AG04450 (cell line): ENCODE data around the gene PTH2R. TPM values are rescaled to one million over a fixed set of nuclear protein-coding genes. Genes with fewer than 3 reads are reported as not detected.

Experiments
- CTCF ChIA-PET: fragments of 300-600, 350-600 bp; formaldehyde crosslinking; extraction: SDS; loops from one replicate; lab custom pipeline; 2022; ENCODE audit warnings: antibody characterized with exemption, inconsistent platforms; lab: Charles Lee
- POLR2A ChIA-PET: fragments of 350-600 bp; formaldehyde crosslinking; extraction: SDS; loops from one replicate; lab custom pipeline; 2021; ENCODE audit warnings: antibody characterized with exemption, inconsistent platforms; lab: Yijun Ruan, JAX
- DNase-seq: peaks from one replicate; pipeline ENCODE4 v3.0.0-alpha.2; 2011; ENCODE audit warnings: low read depth, low spot score
- H3K27ac ChIP-seq: one replicate; pipeline ENCODE4 v1.5.1; 2012; ENCODE audit warnings: low read depth, low read length, control low read depth
- H3K27me3 ChIP-seq: one replicate; pipeline ENCODE4 v1.6.0; 2012; ENCODE audit warnings: low read length; ENCODE audit not compliant: control insufficient read depth, insufficient read depth
- H3K4me3 ChIP-seq: 2 replicates; pipeline ENCODE4 v1.5.1; 2011; ENCODE audit warnings: mild to moderate bottlenecking, low read depth, low read length, control low read depth
- H3K9me3 ChIP-seq: 2 replicates; pipeline ENCODE4 v1.5.1; 2012; ENCODE audit warnings: low read length; ENCODE audit not compliant: control insufficient read depth, insufficient read depth
- CTCF ChIP-seq: IDR thresholded peaks from 2 replicates; pipeline ENCODE4 v1.5.1; 2011; ENCODE audit warnings: low read depth, low read length, control low read depth, inconsistent platforms
- polyA plus RNA-seq: library from polyadenylated mRNA; depleted of rRNA; stranded (reverse); fragments of >200 nt; gene quantifications from 2 replicates; pipeline ENCODE4 v1.2.3, GENCODE V29; 2011

The PTH2R gene
- polyA plus RNA-seq, 1 experiment: not detected

DNA sequence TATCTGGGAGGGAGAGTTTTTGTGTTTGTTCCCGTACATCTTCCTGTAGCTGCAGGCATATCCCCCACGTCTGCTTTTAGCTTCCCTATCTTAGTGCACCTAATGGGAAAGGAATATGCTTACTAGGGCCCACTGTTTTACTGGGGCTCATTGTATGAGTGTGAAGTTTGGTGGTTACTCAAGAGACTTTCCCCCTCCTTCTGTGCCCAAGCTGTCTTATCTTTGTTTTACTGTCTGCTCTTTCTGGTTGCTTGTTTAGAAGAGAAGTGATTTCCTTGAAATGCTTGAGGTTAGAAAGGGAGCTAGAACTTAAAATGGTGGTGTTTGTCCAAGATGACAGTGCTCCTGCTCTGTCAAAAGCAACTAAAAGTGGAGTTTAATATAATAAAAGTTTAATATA is 7.3 kb downstream of the PTH2R start:
- ChIA-PET CTCF (no interaction called here), POLR2A (no interaction called here)
- no peak overlapping the region for H3K27ac ChIP-seq
- DNase-seq: no peak
- no peak overlapping the region for H3K4me3 ChIP-seq
- H3K27me3 ChIP-seq: no peaks in the 10 kb centered on the region
- no peak for TF ChIP-seq CTCF
- H3K9me3 ChIP-seq: no peaks in the 10 kb centered on the region

GRCh38 chr2:208415255-208415654 is 8.7 kb downstream of the PTH2R start:
- CTCF ChIA-PET: no interaction called here
- Histone ChIP-seq H3K27ac (no peak overlapping the region), H3K9me3 (no peaks in the 10 kb centered on the region), H3K4me3 (no peak overlapping the region), H3K27me3 (no peaks in the 10 kb centered on the region)
- POLR2A ChIA-PET: no interaction called here
- no peak for TF ChIP-seq CTCF
- DNase-seq: no peak

DNA sequence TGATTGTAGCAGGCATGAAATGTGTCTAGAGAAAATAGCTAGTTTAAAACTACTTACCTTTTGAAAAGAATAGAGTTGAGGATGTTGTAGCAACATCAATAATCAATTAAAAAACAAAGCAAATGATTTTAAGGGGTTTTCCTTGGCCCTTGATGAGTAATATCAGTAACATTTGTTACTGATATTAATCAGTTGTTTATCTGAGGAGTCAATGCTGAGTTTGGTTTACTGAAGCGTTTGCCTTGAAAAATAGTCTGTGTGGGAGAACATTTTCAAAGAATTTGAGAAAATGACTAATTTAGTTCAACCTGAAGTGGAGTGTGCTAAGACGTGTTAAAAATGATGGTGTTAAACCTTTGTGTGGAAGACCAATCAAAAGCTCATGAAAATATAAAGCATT is 9.3 kb downstream of the PTH2R start:
- Histone ChIP-seq H3K9me3 (no peaks in the 10 kb centered on the region), H3K27me3 (no peaks in the 10 kb centered on the region), H3K4me3 (no peak overlapping the region), H3K27ac (no peak overlapping the region)
- TF ChIP-seq CTCF: no peak
- CTCF ChIA-PET: no interaction called here
- POLR2A ChIA-PET: no interaction called here
- no peak for DNase-seq

- no peak for DNase-seq
These were observed 19.9 kb downstream of the PTH2R start for GRCh38 chr2:208426412-208427045.

More at GRCh38 chr2:208426412-208427045, 19.9 kb downstream of the PTH2R start:
- Histone ChIP-seq H3K4me3 (no peak overlapping the region), H3K27ac (no peak overlapping the region), H3K27me3 (no peaks in the 10 kb centered on the region), H3K9me3 (no peaks in the 10 kb centered on the region; the same call in 1 of the 2 replicates)
- CTCF ChIA-PET: no interaction called here
- POLR2A ChIA-PET: no interaction called here
- TF ChIP-seq CTCF: no peak
